ENCODE measurements around the gene TMEM178B.
"Not testable (repeated sequence)": the region's sequence is repeated elsewhere in the genome, so short reads cannot be mapped to it uniquely, and the experiment has no call there.

DNA sequence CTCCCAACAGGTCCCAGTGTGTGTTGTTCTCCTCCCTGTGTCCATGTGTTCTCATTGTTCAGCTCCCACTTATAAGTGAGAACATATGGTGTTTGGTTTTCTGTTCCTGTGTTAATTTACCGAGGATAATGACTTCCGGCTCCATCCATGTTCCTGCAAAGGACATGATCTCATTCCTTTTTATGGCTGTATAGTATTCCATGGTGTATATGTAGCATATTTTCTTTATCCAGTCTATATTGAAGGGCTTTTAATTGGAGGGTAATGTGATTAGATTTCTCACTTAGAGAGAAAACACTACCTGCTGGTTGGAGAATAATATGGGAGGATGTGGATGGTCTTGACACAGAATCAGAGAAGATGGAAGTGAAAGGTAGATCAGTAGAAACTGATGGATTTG, 256.4 kb downstream of the TMEM178B start:
- TF ChIP-seq, protein P1, sequence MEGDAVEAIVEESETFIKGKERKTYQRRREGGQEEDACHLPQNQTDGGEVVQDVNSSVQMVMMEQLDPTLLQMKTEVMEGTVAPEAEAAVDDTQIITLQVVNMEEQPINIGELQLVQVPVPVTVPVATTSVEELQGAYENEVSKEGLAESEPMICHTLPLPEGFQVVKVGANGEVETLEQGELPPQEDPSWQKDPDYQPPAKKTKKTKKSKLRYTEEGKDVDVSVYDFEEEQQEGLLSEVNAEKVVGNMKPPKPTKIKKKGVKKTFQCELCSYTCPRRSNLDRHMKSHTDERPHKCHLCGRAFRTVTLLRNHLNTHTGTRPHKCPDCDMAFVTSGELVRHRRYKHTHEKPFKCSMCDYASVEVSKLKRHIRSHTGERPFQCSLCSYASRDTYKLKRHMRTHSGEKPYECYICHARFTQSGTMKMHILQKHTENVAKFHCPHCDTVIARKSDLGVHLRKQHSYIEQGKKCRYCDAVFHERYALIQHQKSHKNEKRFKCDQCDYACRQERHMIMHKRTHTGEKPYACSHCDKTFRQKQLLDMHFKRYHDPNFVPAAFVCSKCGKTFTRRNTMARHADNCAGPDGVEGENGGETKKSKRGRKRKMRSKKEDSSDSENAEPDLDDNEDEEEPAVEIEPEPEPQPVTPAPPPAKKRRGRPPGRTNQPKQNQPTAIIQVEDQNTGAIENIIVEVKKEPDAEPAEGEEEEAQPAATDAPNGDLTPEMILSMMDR (IDR thresholded peaks at IDR 0.05), result not testable (repeated sequence)
- TF ChIP-seq POLR2AphosphoS5 (IDR thresholded peaks at IDR 0.05; ENCODE audit: low read depth, low read length); SIN3A (IDR thresholded peaks at IDR 0.05; ENCODE audit: borderline replicate concordance, insufficient read depth, low read depth, low read length); TCF7L2 (IDR thresholded peaks at IDR 0.05; ENCODE audit: low read depth, low read length): not testable (repeated sequence)
- TF ChIP-seq, protein P2, sequence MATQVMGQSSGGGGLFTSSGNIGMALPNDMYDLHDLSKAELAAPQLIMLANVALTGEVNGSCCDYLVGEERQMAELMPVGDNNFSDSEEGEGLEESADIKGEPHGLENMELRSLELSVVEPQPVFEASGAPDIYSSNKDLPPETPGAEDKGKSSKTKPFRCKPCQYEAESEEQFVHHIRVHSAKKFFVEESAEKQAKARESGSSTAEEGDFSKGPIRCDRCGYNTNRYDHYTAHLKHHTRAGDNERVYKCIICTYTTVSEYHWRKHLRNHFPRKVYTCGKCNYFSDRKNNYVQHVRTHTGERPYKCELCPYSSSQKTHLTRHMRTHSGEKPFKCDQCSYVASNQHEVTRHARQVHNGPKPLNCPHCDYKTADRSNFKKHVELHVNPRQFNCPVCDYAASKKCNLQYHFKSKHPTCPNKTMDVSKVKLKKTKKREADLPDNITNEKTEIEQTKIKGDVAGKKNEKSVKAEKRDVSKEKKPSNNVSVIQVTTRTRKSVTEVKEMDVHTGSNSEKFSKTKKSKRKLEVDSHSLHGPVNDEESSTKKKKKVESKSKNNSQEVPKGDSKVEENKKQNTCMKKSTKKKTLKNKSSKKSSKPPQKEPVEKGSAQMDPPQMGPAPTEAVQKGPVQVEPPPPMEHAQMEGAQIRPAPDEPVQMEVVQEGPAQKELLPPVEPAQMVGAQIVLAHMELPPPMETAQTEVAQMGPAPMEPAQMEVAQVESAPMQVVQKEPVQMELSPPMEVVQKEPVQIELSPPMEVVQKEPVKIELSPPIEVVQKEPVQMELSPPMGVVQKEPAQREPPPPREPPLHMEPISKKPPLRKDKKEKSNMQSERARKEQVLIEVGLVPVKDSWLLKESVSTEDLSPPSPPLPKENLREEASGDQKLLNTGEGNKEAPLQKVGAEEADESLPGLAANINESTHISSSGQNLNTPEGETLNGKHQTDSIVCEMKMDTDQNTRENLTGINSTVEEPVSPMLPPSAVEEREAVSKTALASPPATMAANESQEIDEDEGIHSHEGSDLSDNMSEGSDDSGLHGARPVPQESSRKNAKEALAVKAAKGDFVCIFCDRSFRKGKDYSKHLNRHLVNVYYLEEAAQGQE (IDR thresholded peaks at IDR 0.05; ENCODE audit: insufficient read depth in 1 of 2, low read depth in 2 of 2, low read length in 1 of 2), result not testable (repeated sequence)

Measured in Panc1 (cell line).